ENCODE results near the gene USB1.

The USB1 gene

DNA sequence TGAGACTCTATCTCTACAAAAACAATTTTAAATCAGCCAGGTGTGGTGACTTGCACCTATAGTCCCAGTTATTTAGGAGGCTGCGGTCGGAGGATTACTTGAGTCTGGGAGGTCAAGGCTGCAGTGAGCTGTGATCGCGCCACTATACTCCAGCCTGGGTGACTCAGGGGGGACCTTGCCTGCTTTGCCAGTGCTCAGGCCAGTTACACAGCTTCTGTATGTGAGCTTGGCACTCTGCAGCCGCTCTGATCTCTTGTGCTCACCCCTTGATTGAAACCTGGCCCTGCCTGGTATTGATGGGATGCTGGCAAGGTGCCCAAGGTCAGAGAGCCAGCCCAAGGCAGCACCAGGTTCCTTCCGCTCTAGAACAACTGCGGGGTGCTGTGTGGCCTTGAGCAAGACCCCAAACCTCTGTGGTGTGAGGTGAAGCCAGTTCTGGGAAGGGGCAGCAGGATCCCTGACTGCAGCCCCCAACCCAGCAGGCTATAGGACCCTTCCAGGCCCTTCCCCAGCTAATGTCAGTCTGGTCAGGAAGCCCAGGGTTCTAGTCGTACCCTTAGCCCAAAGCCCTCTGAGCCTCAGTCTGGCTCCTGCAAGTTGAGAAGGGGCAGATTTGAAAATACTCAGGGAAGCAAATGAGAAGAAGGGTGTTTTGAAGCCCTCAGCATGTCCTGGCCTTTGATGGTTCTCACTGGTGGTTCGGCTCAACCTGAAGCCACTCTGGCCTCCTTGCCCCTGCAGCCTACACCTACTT lies 43.2 kb downstream of the USB1 start:
- no peaks in the 10 kb centered on the region for H3K9me3 ChIP-seq (ENCODE audit: control insufficient read depth, low read length)
- H3K27me3 ChIP-seq (ENCODE audit: control insufficient read depth, insufficient read depth, low read length), result no peaks in the 10 kb centered on the region
- H3K36me3 ChIP-seq (ENCODE audit: control insufficient read depth, insufficient read depth, low read length), result peaks cover 35% of the 10 kb centered on the region
- no peak overlapping the region for H3K9ac ChIP-seq (ENCODE audit: low read length)
- H3K4me1 ChIP-seq (ENCODE audit: control insufficient read depth, insufficient read depth, low read length), result peaks cover 10% of the 10 kb centered on the region
- H3K4me3 ChIP-seq (ENCODE audit: low read length), result no peak overlapping the region

DNA sequence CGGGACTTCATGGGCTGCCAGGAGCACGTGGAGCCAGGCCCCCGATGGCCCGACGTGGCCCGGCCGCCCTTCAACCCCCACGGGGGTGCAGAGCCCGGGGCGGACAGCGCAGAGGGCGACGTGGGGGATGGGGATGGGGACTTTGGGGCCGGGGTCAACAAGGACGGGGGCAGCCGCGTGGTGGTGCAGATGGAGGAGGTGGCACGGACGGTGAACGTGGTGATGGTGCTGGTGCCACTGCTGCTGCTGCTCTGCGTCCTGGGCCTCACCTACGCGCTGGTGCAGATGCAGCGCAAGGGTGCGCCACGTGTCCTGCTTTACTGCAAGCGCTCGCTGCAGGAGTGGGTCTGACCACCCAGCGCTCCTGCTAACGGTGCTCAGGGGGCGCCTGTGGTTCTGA lies 43.9 kb downstream of the USB1 start:
- Histone ChIP-seq H3K4me1 (ENCODE audit: control insufficient read depth, insufficient read depth, low read length) (peaks cover 10% of the 10 kb centered on the region), H3K4me3 (ENCODE audit: low read length) (no peak overlapping the region), H3K36me3 (ENCODE audit: control insufficient read depth, insufficient read depth, low read length) (peaks cover 35% of the 10 kb centered on the region), H3K9me3 (ENCODE audit: control insufficient read depth, low read length) (no peaks in the 10 kb centered on the region), H3K27me3 (ENCODE audit: control insufficient read depth, insufficient read depth, low read length) (no peaks in the 10 kb centered on the region), H3K9ac (ENCODE audit: low read length) (no peak overlapping the region)

DNA sequence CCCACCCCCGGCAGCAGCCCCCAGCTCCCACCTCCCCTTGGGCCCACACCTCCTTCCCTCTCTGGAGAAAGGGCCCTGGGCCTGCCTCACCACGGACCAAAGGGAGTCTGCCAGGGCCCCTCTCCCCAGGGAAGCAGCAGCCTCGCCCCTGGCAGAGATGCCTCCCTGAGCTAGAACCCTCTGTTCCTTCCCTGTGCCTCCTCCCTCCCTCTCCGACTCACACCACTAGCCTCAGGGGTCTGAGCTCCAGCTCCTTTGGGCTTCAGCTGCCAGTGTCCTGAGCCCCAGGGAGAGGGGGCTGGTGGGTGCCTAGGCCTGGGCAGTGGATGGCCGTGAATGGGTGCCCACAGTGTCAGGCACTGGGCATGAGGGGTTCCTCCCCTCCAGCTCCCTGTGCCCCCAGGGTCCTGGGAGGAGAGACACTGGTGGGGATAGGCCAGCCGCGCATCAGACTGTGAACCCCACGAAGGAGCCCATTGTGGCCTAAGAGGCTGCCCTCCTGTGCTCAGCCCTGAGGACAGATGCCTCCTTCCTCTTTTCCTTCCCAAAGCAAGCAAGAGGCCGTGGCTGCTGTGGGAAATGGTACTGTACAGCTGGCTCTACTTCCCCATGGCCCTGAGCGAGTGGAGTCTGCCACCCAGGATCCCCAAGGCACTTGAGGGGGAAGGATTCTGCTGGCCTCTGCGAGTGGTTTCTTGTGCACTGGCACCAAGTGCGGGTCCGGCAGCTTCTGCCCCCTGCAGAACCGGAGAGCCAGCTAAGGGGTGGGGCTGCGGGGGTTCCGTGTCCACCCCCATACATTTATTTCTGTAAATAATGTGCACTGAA lies 45.1 kb downstream of the USB1 start:
- Histone ChIP-seq H3K36me3 (ENCODE audit: control insufficient read depth, insufficient read depth, low read length) (peaks cover 25% of the 10 kb centered on the region), H3K9ac (ENCODE audit: low read length) (no peak overlapping the region), H3K9me3 (ENCODE audit: control insufficient read depth, low read length) (no peaks in the 10 kb centered on the region), H3K27me3 (ENCODE audit: control insufficient read depth, insufficient read depth, low read length) (no peaks in the 10 kb centered on the region), H3K4me1 (ENCODE audit: control insufficient read depth, insufficient read depth, low read length) (peaks cover 10% of the 10 kb centered on the region), H3K4me3 (ENCODE audit: low read length) (no peak overlapping the region)

DNA sequence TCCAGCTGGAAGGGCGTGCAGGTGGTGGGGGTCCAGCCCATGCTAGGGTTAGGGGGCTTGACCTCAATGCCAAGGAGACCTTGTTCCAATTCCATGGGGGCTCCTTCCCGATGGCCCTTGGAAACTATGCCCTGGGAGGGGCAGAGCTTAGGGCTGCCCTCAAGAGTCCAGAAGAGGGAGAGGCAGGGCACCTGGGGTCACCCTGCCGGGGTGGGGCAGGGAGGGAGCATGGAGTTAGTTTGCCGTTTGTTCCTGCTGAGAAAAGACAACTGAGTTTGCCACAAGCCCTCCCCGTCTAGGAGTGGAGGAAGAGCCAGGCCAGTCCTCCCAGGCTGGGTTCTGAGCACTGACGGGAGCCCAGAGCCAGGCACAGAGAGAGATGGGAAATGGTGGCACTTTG lies 45.7 kb downstream of the USB1 start:
- H3K36me3 ChIP-seq (ENCODE audit: control insufficient read depth, insufficient read depth, low read length), result peaks cover 22% of the 10 kb centered on the region
- H3K4me1 ChIP-seq (ENCODE audit: control insufficient read depth, insufficient read depth, low read length), result peaks cover 10% of the 10 kb centered on the region
- H3K27me3 ChIP-seq (ENCODE audit: control insufficient read depth, insufficient read depth, low read length), result no peaks in the 10 kb centered on the region
- H3K9ac ChIP-seq (ENCODE audit: low read length), result no peak overlapping the region
- H3K4me3 ChIP-seq (ENCODE audit: low read length), result no peak overlapping the region
- H3K9me3 ChIP-seq (ENCODE audit: control insufficient read depth, low read length), result no peaks in the 10 kb centered on the region

DNA sequence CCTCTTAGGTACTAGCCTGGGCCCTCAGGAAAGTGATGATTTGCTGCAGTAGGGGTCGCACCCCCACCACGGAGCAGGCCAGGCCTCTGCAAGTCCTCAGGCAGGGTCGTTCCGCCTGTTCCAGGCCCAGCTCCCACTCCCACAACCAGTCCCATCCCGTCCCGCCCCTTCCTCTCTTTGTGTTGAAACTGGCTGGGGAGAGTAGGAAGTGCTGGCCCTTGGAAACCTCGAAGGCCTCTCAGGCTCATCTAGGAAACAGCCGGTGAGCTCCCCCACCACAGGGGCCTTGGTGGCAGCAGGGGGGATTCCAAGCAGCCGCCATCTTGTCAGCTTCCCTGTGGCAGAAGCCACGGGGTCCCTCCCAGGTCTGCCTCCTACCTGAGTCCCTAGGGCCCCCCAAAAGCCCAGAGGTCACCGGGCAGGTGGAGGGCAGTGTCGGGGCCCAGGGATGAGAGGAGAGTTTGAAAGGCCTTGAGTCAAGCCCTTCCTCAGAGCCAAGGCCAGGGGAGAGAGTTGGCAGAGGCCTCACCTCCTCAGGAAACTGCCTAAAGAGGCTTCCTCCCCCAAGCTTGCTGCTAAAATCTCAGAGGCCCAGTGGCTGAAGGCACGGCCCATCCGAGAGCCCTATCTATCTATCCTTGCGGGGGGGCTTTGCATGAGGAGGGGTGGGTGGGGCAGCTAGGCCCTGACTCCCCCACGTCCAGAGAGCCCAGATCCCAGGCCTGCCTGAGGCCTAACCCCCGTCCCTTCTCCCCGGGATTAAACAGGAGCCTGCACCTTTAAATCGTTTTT lies 46.5 kb downstream of the USB1 start:
- Histone ChIP-seq H3K9me3 (ENCODE audit: control insufficient read depth, low read length) (no peaks in the 10 kb centered on the region), H3K27me3 (ENCODE audit: control insufficient read depth, insufficient read depth, low read length) (no peaks in the 10 kb centered on the region), H3K4me3 (ENCODE audit: low read length) (no peak overlapping the region), H3K36me3 (ENCODE audit: control insufficient read depth, insufficient read depth, low read length) (peaks cover 14% of the 10 kb centered on the region), H3K4me1 (ENCODE audit: control insufficient read depth, insufficient read depth, low read length) (peaks cover 10% of the 10 kb centered on the region), H3K9ac (ENCODE audit: low read length) (no peak overlapping the region)

DNA sequence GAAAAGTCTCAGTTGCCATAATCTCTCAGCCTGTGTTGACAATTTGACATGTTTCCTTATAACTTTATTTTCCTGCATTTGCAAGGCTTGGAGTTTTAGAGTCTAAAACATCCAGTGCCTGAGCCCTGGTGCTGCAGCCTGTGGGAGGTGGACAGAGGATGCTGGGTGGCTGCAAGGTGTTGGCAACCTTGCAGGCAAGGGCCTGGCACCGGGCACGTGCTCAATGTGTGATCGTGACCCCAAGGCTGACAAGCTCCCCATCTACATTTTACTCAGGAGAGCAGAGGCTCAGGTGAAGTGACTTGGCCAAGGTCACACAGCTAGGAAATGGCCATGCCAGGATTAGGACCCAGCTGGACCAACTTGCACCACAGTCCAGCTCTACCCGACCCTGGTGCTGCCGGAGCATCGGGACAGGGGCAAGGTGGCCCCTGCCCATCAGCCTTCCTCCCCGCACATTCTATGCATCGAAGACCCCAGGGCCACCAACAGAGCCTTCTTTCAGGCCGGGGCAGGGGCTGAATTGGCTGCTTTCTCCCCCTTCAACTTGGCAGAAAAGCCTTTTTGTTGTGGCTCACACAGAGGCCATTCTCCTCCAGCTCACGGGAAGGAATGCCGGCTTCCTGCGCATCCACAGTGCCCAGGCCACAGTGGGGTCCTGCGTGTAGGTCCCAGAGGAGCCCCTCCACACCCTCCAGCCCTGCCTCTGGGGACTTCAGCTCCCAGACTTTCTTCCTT lies 47.5 kb downstream of the USB1 start:
- Histone ChIP-seq H3K36me3 (ENCODE audit: control insufficient read depth, insufficient read depth, low read length) (peaks cover 7% of the 10 kb centered on the region), H3K9me3 (ENCODE audit: control insufficient read depth, low read length) (no peaks in the 10 kb centered on the region), H3K27me3 (ENCODE audit: control insufficient read depth, insufficient read depth, low read length) (no peaks in the 10 kb centered on the region), H3K4me3 (ENCODE audit: low read length) (no peak overlapping the region), H3K4me1 (ENCODE audit: control insufficient read depth, insufficient read depth, low read length) (peaks cover 10% of the 10 kb centered on the region), H3K9ac (ENCODE audit: low read length) (no peak overlapping the region)

DNA sequence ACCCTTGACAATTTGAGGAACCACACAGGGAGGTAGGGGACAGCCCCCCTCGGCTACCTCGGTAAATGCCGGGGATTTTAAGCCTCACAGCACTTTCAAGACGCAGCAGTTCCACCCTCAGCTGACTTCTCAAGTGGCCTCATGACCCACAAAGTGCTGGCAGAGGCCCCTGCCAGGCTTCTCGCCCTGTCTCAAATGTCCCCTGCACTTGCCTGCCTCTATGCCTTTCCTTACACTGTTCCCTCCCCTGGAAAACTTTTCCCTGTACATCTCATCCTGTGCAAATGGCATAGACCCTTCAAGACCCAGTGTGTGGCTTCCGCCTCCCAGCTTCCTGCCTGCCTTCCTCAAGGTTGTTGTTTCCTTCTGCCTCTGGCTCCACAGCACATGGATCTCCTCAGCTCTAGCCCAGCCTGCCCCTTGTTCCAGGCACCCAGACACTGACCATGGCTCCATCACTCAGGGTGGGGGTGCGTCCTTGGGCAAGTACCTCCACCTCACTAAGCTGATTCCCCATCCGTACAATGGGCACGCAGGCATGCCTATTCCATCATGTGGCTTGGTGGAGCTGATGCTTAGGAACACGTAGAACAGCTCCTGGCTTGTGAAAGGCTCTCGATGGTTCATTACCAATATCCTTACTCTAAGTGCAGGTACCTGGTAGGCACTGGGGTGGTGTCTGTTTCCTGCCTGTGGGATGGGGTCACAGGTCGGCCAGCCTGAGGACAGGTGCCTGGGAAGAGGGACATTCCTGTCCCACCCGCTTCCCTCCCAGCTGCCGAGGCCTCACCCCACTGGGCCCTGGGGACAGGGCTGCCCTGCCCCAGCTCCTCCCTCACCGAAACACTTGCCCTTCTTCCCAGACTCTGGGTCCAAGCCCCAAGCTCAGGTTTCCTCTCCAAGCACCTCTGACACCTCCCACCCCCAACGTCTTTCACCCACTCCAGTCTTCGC lies 48.3 kb downstream of the USB1 start:
- H3K4me1 ChIP-seq (ENCODE audit: control insufficient read depth, insufficient read depth, low read length), result peaks cover 10% of the 10 kb centered on the region
- H3K36me3 ChIP-seq (ENCODE audit: control insufficient read depth, insufficient read depth, low read length), result no peaks in the 10 kb centered on the region
- no peak overlapping the region for H3K9ac ChIP-seq (ENCODE audit: low read length)
- no peak overlapping the region for H3K4me3 ChIP-seq (ENCODE audit: low read length)
- H3K9me3 ChIP-seq (ENCODE audit: control insufficient read depth, low read length), result no peaks in the 10 kb centered on the region
- H3K27me3 ChIP-seq (ENCODE audit: control insufficient read depth, insufficient read depth, low read length), result no peaks in the 10 kb centered on the region

DNA sequence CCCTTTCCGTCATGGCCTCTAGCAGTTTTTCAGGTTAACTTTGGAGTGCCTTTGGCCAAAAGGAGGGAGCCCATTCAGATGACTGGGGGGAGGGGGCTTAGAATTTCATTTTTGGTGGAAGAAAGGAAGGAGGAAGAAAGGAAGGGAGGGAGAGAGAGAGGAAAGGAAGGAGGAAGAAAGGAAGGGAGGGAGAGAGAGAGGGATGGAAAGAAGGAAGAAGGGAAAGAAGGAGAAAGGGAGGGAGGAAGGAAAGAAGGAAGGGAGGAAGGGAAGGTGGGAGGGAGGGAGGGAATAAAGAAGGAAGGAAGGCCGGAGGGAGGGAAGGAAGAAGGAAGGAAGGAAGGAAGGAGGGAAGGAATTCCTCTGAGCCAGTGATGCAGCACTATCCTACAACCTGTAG lies 50.1 kb downstream of the USB1 start:
- Histone ChIP-seq H3K4me3 (ENCODE audit: low read length) (no peak overlapping the region), H3K9ac (ENCODE audit: low read length) (no peak overlapping the region), H3K36me3 (ENCODE audit: control insufficient read depth, insufficient read depth, low read length) (no peaks in the 10 kb centered on the region), H3K9me3 (ENCODE audit: control insufficient read depth, low read length) (no peaks in the 10 kb centered on the region), H3K4me1 (ENCODE audit: control insufficient read depth, insufficient read depth, low read length) (peaks cover 10% of the 10 kb centered on the region), H3K27me3 (ENCODE audit: control insufficient read depth, insufficient read depth, low read length) (no peaks in the 10 kb centered on the region)

DNA sequence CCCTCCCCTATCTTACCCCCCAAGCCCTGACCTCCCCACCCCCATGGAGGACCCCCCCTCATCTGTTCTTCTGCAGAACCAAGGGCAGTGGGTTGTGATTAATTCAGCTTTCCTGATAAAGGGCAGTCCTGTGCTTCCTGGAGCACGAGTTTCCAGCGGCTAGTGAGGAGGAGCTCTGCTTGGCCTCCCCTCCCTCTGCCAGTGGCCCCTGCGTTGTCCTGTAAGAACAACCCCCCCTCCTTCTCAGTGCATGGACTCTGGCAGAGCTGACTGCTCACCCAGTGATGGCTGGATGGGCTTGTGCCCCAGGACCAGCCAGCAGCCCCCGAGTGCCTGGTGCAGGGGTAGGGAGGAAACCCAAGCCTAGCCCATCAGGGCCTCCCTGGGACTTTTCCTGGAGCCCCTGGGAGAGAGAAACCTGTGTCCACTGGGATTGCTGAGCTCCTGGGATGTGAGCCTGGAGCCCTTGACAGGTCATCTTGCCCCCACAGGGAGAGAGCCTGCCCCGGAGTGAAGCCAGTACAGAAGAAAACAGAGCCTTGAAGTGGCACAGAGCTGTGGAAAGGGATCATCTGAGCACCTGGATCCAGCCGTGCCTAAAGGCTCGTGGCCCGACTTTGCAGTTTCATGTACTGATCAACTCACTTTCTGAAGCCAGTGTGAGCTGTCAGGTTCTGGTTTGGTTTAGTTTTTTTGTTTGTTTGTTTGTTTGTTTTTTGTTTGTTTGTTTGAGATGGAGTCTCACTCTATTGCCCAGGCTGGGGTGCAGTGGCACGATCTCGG lies 50.8 kb downstream of the USB1 start:
- Histone ChIP-seq H3K36me3 (ENCODE audit: control insufficient read depth, insufficient read depth, low read length) (no peaks in the 10 kb centered on the region), H3K4me1 (ENCODE audit: control insufficient read depth, insufficient read depth, low read length) (peaks cover 4% of the 10 kb centered on the region), H3K27me3 (ENCODE audit: control insufficient read depth, insufficient read depth, low read length) (no peaks in the 10 kb centered on the region), H3K9me3 (ENCODE audit: control insufficient read depth, low read length) (no peaks in the 10 kb centered on the region), H3K4me3 (ENCODE audit: low read length) (no peak overlapping the region), H3K9ac (ENCODE audit: low read length) (no peak overlapping the region)

DNA sequence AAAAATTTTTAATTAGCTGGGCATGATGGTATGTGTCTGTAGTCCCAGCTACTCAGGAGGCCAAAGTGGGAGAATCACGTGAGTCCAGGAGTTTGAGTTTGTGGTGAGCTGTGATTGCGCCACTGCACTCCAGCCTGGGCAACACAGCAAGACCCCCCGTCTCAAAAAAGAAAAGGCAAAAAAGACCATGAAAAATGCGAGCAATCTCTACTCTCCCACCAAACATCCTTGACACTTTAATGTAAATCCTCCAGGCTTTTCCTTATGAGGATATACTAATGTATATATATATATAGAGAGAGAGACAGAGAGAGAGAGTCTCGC lies 52.4 kb downstream of the USB1 start:
- H3K36me3 ChIP-seq (ENCODE audit: control insufficient read depth, insufficient read depth, low read length), result no peaks in the 10 kb centered on the region

More for the DNA sequence above, 52.4 kb downstream of the USB1 start:
- no peak overlapping the region for H3K9ac ChIP-seq (ENCODE audit: low read length)
- H3K4me1 ChIP-seq (ENCODE audit: control insufficient read depth, insufficient read depth, low read length), result no peaks in the 10 kb centered on the region
- H3K27me3 ChIP-seq (ENCODE audit: control insufficient read depth, insufficient read depth, low read length), result peaks cover 4% of the 10 kb centered on the region
- H3K4me3 ChIP-seq (ENCODE audit: low read length), result no peak overlapping the region
- no peaks in the 10 kb centered on the region for H3K9me3 ChIP-seq (ENCODE audit: control insufficient read depth, low read length)

All from mucosa of stomach (tissue), 1 donor.